Activated naive CD4-positive, alpha-beta T cell treated with Interleukin-2 at 50 U/mL for 16 hours (primary cell): ENCODE data around the gene POTEF.
"Not testable (repeated sequence)": the region's sequence is repeated elsewhere in the genome, so short reads cannot be mapped to it uniquely, and the experiment has no call there.

Source experiments
- DNase-seq: peaks from one replicate; pipeline ENCODE4 v3.0.0-alpha.2; 2020

Gene POTEF

GRCh38 chr2:130127726-130128125 is 1.3 kb downstream of the POTEF start:
- not testable (repeated sequence) for DNase-seq

GRCh38 chr2:130120924-130121323 is 8.1 kb downstream of the POTEF start:
- not testable (repeated sequence) for DNase-seq

- DNase-seq: not testable (repeated sequence)
Observed at GRCh38 chr2:130102597-130103363, 26.2 kb downstream of the POTEF start.

- not testable (repeated sequence) for DNase-seq
Observed at GRCh38 chr2:130062645-130063044, 66.4 kb downstream of the POTEF start.

- DNase-seq: not testable (repeated sequence)
Observed at GRCh38 chr2:130059982-130060381, 69.0 kb downstream of the POTEF start.

GRCh38 chr2:130056336-130056735 is 72.7 kb downstream of the POTEF start:
- DNase-seq: not testable (repeated sequence)

GRCh38 chr2:130053217-130053911 is 75.7 kb downstream of the POTEF start:
- not testable (repeated sequence) for DNase-seq

GRCh38 chr2:130052376-130052775 is 76.6 kb downstream of the POTEF start:
- not testable (repeated sequence) for DNase-seq

GRCh38 chr2:130048422-130048821 is 80.6 kb downstream of the POTEF start:
- not testable (repeated sequence) for DNase-seq

GRCh38 chr2:130038265-130038603 is 90.8 kb downstream of the POTEF start:
- not testable (repeated sequence) for DNase-seq

GRCh38 chr2:130025931-130026330 is 103.1 kb downstream of the POTEF start:
- not testable (repeated sequence) for DNase-seq
